ENCODE measurements around the gene MAN2C1. TPM values are rescaled to one million over a fixed set of nuclear protein-coding genes. Genes with fewer than 3 reads are reported as not detected.
A peak's percentile ranks its signal among the peaks of the same experiment; 100 is the strongest.

The MAN2C1 gene
- total and polyA plus RNA-seq, 9 of the 15 experiments (the other 6 are each of a cell fraction or from before 2014, with no cell fraction given): 2.0 to 141 (median 39.9) TPM

DNA sequence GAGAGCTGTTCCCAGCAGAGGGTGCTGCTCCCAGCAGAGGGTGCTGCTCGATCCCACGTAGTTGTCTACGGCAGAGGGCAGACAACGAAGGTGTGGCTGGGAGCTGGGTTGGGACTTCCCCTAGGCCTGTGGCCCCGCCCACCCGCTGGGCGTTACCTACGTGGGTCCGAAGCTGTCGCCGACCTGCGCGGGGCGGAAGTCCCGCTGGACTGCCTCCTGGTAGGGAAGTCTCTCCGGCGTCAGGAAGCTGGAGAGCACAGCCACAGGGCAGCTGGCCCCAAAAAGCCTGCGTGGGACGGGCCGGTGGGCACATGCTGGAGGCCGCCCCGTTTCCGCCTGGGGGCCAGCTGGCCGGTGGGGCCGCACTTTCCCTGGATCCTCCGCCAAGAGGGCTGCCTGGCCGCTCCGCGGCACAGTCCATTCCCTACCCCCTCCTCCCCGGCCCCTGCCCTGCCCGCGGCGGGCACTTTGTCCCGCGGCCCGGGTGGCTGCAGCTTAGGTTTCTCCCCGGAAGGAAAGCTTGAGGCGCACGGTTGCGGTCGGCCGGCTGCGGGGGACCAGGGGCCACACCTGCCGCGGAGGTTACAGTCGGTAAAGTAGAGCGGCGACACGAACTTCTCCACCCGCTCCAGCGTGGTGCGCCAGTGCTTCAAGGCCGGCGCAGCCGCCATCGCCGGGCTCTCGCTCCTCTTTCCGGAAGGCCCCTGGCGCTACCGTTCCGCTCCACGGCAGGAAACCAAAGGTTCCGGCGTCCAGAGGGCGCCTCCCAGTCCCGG is at the start of gene MAN2C1 (continued):
- TF ChIP-seq SP2 (IDR thresholded peaks at IDR 0.05; ENCODE audit: extremely low read depth, low read depth, low read length, poor library complexity, severe bottlenecking) (no peak), DIDO1 (tag; IDR thresholded peaks at IDR 0.05; ENCODE audit: low read depth) (peak; percentile 90), NBN (IDR thresholded peaks at IDR 0.05; ENCODE audit: low read depth) (peak; percentile 77), EGR1 (conservative IDR thresholded peaks at IDR 0.05) (peak; percentile 43), CUX1 (CRISPR knock-in tag; IDR thresholded peaks at IDR 0.05) (no peak), SMARCB1 (IDR thresholded peaks at IDR 0.05; ENCODE audit: insufficient read length, low read depth) (no peak), CREBBP (IDR thresholded peaks at IDR 0.05; ENCODE audit: low read depth, low read length) (no peak), ZNF354B (CRISPR knock-in tag; IDR thresholded peaks at IDR 0.05) (no peak), BCL6 (CRISPR knock-in tag; IDR thresholded peaks at IDR 0.05) (no peak), NFYB (IDR thresholded peaks at IDR 0.05; ENCODE audit: extremely low read depth, insufficient read length) (no peak), SRF (CRISPR knock-in tag; IDR thresholded peaks at IDR 0.05) (no peak), MCM5 (IDR thresholded peaks at IDR 0.05; ENCODE audit: low read depth) (no peak), SRSF7 (optimal IDR thresholded peaks at IDR 0.05; ENCODE audit: low read depth, low read length) (no peak), FUS (optimal IDR thresholded peaks at IDR 0.05; ENCODE audit: low read depth, low read length) (peak; percentile 98), ZNF445 (CRISPR knock-in tag; IDR thresholded peaks at IDR 0.05; ENCODE audit: low read depth) (no peak), CXXC5 (CRISPR knock-in tag; IDR thresholded peaks at IDR 0.05) (peak; percentile 83), ZFP1 (CRISPR knock-in tag; IDR thresholded peaks at IDR 0.05) (no peak), HDAC8 (tag; IDR thresholded peaks at IDR 0.05) (no peak), THAP12 (CRISPR knock-in tag; IDR thresholded peaks at IDR 0.05) (peak; percentile 67; the same call in 1 of the 2 replicates), ZNF133 (CRISPR knock-in tag; IDR thresholded peaks at IDR 0.05) (no peak), RUNX1 (IDR thresholded peaks at IDR 0.05; ENCODE audit: low read depth) (no peak), SMARCE1 (IDR thresholded peaks at IDR 0.05) (no peak), SLC30A9 (CRISPR knock-in tag; IDR thresholded peaks at IDR 0.05) (no peak), NR3C1 (CRISPR knock-in tag; IDR thresholded peaks at IDR 0.05) (0 out of 2 replicates have a peak, but pooled peaks have one; percentile 61)
